GM23338 (cell line): Measurements from ENCODE around the gene SLC4A4. TPM values are rescaled to one million over a fixed set of nuclear protein-coding genes. Genes with fewer than 3 reads are reported as not detected.

Source experiments
- ATAC-seq: fragments of 200-7000 bp; cut with Tn5 transposase; 3 replicates; pipeline ENCODE4 v1.9.1; 2020
- DNase-seq: peaks from one replicate; pipeline ENCODE4 v3.0.0-alpha.2; 2015; ENCODE audit warnings: low spot score
- H2AFZ ChIP-seq: fragments of 200-600 bp; sonication (generic); 2 replicates; pipeline ENCODE4 v1.8.0; 2016; ENCODE audit warnings: antibody characterized with exemption, mild to moderate bottlenecking, moderate library complexity
- H3F3A ChIP-seq: fragments of 200-600 bp; sonication (generic); replicated peaks from 2 replicates; pipeline ENCODE4 v1.8.0; 2017; ENCODE audit warnings: antibody characterized with exemption, mixed run types, low read depth
- H3K27ac ChIP-seq: fragments of 200-600 bp; sonication (generic); 2 replicates; pipeline ENCODE4 v1.6.1; 2016; ENCODE audit warnings: low read depth
- H3K27me3 ChIP-seq: fragments of 200-600 bp; sonication (generic); 2 replicates; pipeline ENCODE4 v1.8.0; 2016; ENCODE audit warnings: mild to moderate bottlenecking, mixed run types, moderate library complexity; ENCODE audit not compliant: insufficient read depth
- H3K36me3 ChIP-seq: fragments of 200-600 bp; sonication (generic); 2 replicates; pipeline ENCODE4 v1.8.0; 2016; ENCODE audit warnings: mild to moderate bottlenecking; ENCODE audit not compliant: insufficient read depth
- H3K4me1 ChIP-seq: fragments of 200-600 bp; sonication (generic); 2 replicates; pipeline ENCODE4 v1.8.0; 2016; ENCODE audit warnings: mild to moderate bottlenecking, moderate library complexity; ENCODE audit not compliant: insufficient read depth
- H3K4me2 ChIP-seq: fragments of 200-600 bp; sonication (generic); 2 replicates; pipeline ENCODE4 v1.7.1; 2017; ENCODE audit warnings: mixed run types
- H3K4me3 ChIP-seq: fragments of 200-600 bp; sonication (generic); 2 replicates; pipeline ENCODE4 v1.6.1; 2016; ENCODE audit warnings: mixed run types
- H3K79me2 ChIP-seq: fragments of 200-600 bp; sonication (generic); replicated peaks from 2 replicates; pipeline ENCODE4 v1.8.0; 2017; ENCODE audit warnings: mild to moderate bottlenecking; ENCODE audit not compliant: insufficient read depth
- H3K9me2 ChIP-seq: fragments of 200-600 bp; sonication (generic); 2 replicates; pipeline ENCODE4 v1.8.0; 2017; ENCODE audit not compliant: insufficient read depth
- H4K20me1 ChIP-seq: fragments of 200-600 bp; sonication (generic); replicated peaks from 2 replicates; pipeline ENCODE4 v1.8.0; 2017; ENCODE audit warnings: mild to moderate bottlenecking; ENCODE audit not compliant: insufficient read depth
- H3K27ac Mint-ChIP-seq: 2 replicates; pipeline ENCODE4 v1.8.0; 2020; ENCODE audit warnings: inconsistent platforms, mild to moderate bottlenecking, moderate library complexity, mixed read lengths
- H3K27me3 Mint-ChIP-seq: 3 replicates; pipeline ENCODE4 v1.8.0; 2022; ENCODE audit warnings: low read depth, mild to moderate bottlenecking, moderate library complexity, mixed read lengths, inconsistent platforms; ENCODE audit not compliant: insufficient read depth, poor library complexity
- H3K36me3 Mint-ChIP-seq: 3 replicates; pipeline ENCODE4 v1.8.0; 2021; ENCODE audit warnings: low read depth, mild to moderate bottlenecking, inconsistent platforms, moderate library complexity, mixed read lengths
- H3K4me1 Mint-ChIP-seq: 3 replicates; pipeline ENCODE4 v1.8.0; 2020; ENCODE audit warnings: mild to moderate bottlenecking, inconsistent platforms, mixed read lengths
- H3K4me3 Mint-ChIP-seq: 3 replicates; pipeline ENCODE4 v1.8.0; 2021; ENCODE audit warnings: moderate library complexity, mild to moderate bottlenecking, inconsistent platforms, mixed read lengths
- H3K9me3 Mint-ChIP-seq: 3 replicates; pipeline ENCODE4 v1.8.0; 2020; ENCODE audit warnings: moderate library complexity, mild to moderate bottlenecking, inconsistent platforms, mixed read lengths
- CREB1 ChIP-seq: fragments of 250-450 bp; sonication (Bioruptor Pico); IDR thresholded peaks from 2 replicates; pipeline ENCODE4 v1.5.0; 2020; ENCODE audit warnings: low read depth, mild to moderate bottlenecking, moderate library complexity
- EZH2 ChIP-seq: fragments of 200-600 bp; sonication (generic); IDR thresholded peaks from one replicate; pipeline ENCODE4 v1.8.0; 2017; ENCODE audit warnings: antibody characterized with exemption, mild to moderate bottlenecking, low read depth; ENCODE audit not compliant: unreplicated experiment
- EZH2phosphoT487 ChIP-seq: fragments of 200-600 bp; sonication (generic); IDR thresholded peaks from one replicate; pipeline ENCODE4 v1.8.1; 2018; ENCODE audit warnings: antibody characterized with exemption; ENCODE audit not compliant: unreplicated experiment
- JUNB ChIP-seq: IDR thresholded peaks from one replicate; pipeline ENCODE4 v1.6.1; 2016; ENCODE audit warnings: antibody characterized with exemption; ENCODE audit not compliant: unreplicated experiment
- NANOG ChIP-seq: IDR thresholded peaks from 2 replicates; pipeline ENCODE4 v1.6.1; 2016; ENCODE audit warnings: antibody characterized with exemption, borderline replicate concordance
- POLR2AphosphoS5 ChIP-seq: IDR thresholded peaks from 2 replicates; pipeline ENCODE4 v1.6.1; 2016; ENCODE audit warnings: antibody characterized with exemption, low read depth
- STAT1 ChIP-seq: IDR thresholded peaks from one replicate; pipeline ENCODE4 v1.6.1; 2016; ENCODE audit warnings: antibody characterized with exemption; ENCODE audit not compliant: unreplicated experiment
- ZNF114 ChIP-seq: fragments of 250-450 bp; sonication (Bioruptor Pico); IDR thresholded peaks from 2 replicates; pipeline ENCODE4 v1.5.0; 2020; ENCODE audit warnings: mild to moderate bottlenecking, moderate library complexity
- ZNF331 ChIP-seq: fragments of 250-450 bp; sonication (Bioruptor Pico); IDR thresholded peaks from 2 replicates; pipeline ENCODE4 v1.5.0; 2020; ENCODE audit warnings: low read depth, mild to moderate bottlenecking, moderate library complexity
- polyA plus RNA-seq: library from polyadenylated mRNA; unstranded; fragments of >200 nt; fragmentation: Nextera tagmentation; extraction: Ambion mirVana; gene quantifications from 2 replicates; pipeline ENCODE4 v1.2.1, GENCODE V29; 2016
- total RNA-seq: library from RNA; depleted of rRNA; stranded (reverse); fragments of >200 nt; shearing (Covaris generic); gene quantifications from 2 replicates; pipeline ENCODE4 v1.2.3, GENCODE V29; 2014
- TF ChIP-seq, protein P1 (sequence below), 2 experiments: fragments of 200-600 bp in 1 of 2; sonication (generic) in 1 of 2; conservative IDR thresholded peaks; 2 replicates each; pipeline versions ENCODE4 v1.5.1 to v1.6.1; 2016 to 2017; ENCODE audit warnings: antibody characterized with exemption in 2 of 2, low read depth in 2 of 2, mild to moderate bottlenecking in 2 of 2, moderate library complexity in 1 of 2
- TF ChIP-seq, protein P2 (sequence below): fragments of 250-450 bp; sonication (Bioruptor Pico); IDR thresholded peaks from 2 replicates; pipeline ENCODE4 v1.5.0; 2020; ENCODE audit warnings: mild to moderate bottlenecking, moderate library complexity
- TF ChIP-seq, protein P3 (sequence below): IDR thresholded peaks from one replicate; pipeline ENCODE4 v1.6.1; 2018; ENCODE audit warnings: antibody characterized with exemption; ENCODE audit not compliant: unreplicated experiment
- TF ChIP-seq, protein P4 (sequence below): IDR thresholded peaks from 2 replicates; pipeline ENCODE4 v1.6.1; 2016; ENCODE audit warnings: antibody characterized with exemption

Gene SLC4A4
- total and polyA plus RNA-seq, 2 experiments from 2014 or later: 1.0 to 1.5 TPM

DNA sequence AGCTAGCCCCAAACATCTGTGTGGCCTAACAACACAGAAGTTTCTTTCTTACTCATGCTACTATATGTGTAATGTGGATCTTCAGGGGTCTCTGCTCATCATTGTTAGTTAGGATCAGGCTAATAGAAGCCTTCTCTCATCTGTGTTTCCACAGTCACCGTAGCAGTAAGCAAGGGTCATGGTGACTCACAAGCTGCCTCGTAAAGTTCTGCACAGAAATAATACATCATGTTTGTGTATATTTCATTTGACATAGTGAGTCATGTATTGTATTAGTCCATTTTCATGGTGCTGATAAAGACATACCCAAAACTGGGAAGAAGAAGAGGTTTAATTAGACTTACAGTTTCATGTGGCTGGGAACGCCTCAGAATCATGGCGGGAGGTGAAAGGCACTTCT is 38.7 kb downstream of the SLC4A4 start:
- H3K9me2 ChIP-seq: peaks cover 7% of the 10 kb centered on the region
- no peaks in the 10 kb centered on the region for H3K79me2 ChIP-seq
- H3K27me3 ChIP-seq: no peaks in the 10 kb centered on the region
- ATAC-seq (no peak), DNase-seq (no peak)
- no peaks in the 10 kb centered on the region for H3K4me1 Mint-ChIP-seq
- no peaks in the 10 kb centered on the region; the same call in 1 of the 2 replicates for H4K20me1 ChIP-seq
- H3K4me3 ChIP-seq: no peak overlapping the region
- H3F3A ChIP-seq: no peaks in the 10 kb centered on the region
- H3K4me1 ChIP-seq: no peaks in the 10 kb centered on the region
- TF ChIP-seq STAT1 (no peak), NANOG (no peak), EZH2 (no peak), POLR2AphosphoS5 (no peak), EZH2phosphoT487 (no peak), ZNF114 (CRISPR knock-in tag) (no peak), CREB1 (CRISPR knock-in tag) (no peak), JUNB (no peak), ZNF331 (CRISPR knock-in tag) (no peak)
- TF ChIP-seq, protein P1, sequence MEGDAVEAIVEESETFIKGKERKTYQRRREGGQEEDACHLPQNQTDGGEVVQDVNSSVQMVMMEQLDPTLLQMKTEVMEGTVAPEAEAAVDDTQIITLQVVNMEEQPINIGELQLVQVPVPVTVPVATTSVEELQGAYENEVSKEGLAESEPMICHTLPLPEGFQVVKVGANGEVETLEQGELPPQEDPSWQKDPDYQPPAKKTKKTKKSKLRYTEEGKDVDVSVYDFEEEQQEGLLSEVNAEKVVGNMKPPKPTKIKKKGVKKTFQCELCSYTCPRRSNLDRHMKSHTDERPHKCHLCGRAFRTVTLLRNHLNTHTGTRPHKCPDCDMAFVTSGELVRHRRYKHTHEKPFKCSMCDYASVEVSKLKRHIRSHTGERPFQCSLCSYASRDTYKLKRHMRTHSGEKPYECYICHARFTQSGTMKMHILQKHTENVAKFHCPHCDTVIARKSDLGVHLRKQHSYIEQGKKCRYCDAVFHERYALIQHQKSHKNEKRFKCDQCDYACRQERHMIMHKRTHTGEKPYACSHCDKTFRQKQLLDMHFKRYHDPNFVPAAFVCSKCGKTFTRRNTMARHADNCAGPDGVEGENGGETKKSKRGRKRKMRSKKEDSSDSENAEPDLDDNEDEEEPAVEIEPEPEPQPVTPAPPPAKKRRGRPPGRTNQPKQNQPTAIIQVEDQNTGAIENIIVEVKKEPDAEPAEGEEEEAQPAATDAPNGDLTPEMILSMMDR (conservative IDR thresholded peaks at IDR 0.05; ENCODE audit: low read depth in 2 of 2): no peak
- TF ChIP-seq, protein P2, sequence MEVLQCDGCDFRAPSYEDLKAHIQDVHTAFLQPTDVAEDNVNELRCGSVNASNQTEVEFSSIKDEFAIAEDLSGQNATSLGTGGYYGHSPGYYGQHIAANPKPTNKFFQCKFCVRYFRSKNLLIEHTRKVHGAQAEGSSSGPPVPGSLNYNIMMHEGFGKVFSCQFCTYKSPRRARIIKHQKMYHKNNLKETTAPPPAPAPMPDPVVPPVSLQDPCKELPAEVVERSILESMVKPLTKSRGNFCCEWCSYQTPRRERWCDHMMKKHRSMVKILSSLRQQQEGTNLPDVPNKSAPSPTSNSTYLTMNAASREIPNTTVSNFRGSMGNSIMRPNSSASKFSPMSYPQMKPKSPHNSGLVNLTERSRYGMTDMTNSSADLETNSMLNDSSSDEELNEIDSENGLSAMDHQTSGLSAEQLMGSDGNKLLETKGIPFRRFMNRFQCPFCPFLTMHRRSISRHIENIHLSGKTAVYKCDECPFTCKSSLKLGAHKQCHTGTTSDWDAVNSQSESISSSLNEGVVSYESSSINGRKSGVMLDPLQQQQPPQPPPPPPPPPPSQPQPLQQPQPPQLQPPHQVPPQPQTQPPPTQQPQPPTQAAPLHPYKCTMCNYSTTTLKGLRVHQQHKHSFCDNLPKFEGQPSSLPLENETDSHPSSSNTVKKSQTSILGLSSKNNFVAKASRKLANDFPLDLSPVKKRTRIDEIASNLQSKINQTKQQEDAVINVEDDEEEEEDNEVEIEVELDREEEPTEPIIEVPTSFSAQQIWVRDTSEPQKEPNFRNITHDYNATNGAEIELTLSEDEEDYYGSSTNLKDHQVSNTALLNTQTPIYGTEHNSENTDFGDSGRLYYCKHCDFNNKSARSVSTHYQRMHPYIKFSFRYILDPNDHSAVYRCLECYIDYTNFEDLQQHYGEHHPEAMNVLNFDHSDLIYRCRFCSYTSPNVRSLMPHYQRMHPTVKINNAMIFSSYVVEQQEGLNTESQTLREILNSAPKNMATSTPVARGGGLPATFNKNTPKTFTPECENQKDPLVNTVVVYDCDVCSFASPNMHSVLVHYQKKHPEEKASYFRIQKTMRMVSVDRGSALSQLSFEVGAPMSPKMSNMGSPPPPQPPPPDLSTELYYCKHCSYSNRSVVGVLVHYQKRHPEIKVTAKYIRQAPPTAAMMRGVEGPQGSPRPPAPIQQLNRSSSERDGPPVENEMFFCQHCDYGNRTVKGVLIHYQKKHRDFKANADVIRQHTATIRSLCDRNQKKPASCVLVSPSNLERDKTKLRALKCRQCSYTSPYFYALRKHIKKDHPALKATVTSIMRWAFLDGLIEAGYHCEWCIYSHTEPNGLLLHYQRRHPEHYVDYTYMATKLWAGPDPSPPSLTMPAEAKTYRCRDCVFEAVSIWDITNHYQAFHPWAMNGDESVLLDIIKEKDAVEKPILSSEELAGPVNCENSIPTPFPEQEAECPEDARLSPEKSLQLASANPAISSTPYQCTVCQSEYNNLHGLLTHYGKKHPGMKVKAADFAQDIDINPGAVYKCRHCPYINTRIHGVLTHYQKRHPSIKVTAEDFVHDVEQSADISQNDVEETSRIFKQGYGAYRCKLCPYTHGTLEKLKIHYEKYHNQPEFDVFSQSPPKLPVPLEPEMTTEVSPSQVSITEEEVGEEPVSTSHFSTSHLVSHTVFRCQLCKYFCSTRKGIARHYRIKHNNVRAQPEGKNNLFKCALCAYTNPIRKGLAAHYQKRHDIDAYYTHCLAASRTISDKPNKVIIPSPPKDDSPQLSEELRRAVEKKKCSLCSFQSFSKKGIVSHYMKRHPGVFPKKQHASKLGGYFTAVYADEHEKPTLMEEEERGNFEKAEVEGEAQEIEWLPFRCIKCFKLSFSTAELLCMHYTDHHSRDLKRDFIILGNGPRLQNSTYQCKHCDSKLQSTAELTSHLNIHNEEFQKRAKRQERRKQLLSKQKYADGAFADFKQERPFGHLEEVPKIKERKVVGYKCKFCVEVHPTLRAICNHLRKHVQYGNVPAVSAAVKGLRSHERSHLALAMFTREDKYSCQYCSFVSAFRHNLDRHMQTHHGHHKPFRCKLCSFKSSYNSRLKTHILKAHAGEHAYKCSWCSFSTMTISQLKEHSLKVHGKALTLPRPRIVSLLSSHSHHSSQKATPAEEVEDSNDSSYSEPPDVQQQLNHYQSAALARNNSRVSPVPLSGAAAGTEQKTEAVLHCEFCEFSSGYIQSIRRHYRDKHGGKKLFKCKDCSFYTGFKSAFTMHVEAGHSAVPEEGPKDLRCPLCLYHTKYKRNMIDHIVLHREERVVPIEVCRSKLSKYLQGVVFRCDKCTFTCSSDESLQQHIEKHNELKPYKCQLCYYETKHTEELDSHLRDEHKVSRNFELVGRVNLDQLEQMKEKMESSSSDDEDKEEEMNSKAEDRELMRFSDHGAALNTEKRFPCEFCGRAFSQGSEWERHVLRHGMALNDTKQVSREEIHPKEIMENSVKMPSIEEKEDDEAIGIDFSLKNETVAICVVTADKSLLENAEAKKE: no peak
- TF ChIP-seq, protein P3, sequence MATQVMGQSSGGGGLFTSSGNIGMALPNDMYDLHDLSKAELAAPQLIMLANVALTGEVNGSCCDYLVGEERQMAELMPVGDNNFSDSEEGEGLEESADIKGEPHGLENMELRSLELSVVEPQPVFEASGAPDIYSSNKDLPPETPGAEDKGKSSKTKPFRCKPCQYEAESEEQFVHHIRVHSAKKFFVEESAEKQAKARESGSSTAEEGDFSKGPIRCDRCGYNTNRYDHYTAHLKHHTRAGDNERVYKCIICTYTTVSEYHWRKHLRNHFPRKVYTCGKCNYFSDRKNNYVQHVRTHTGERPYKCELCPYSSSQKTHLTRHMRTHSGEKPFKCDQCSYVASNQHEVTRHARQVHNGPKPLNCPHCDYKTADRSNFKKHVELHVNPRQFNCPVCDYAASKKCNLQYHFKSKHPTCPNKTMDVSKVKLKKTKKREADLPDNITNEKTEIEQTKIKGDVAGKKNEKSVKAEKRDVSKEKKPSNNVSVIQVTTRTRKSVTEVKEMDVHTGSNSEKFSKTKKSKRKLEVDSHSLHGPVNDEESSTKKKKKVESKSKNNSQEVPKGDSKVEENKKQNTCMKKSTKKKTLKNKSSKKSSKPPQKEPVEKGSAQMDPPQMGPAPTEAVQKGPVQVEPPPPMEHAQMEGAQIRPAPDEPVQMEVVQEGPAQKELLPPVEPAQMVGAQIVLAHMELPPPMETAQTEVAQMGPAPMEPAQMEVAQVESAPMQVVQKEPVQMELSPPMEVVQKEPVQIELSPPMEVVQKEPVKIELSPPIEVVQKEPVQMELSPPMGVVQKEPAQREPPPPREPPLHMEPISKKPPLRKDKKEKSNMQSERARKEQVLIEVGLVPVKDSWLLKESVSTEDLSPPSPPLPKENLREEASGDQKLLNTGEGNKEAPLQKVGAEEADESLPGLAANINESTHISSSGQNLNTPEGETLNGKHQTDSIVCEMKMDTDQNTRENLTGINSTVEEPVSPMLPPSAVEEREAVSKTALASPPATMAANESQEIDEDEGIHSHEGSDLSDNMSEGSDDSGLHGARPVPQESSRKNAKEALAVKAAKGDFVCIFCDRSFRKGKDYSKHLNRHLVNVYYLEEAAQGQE: no peak
- TF ChIP-seq, protein P4, sequence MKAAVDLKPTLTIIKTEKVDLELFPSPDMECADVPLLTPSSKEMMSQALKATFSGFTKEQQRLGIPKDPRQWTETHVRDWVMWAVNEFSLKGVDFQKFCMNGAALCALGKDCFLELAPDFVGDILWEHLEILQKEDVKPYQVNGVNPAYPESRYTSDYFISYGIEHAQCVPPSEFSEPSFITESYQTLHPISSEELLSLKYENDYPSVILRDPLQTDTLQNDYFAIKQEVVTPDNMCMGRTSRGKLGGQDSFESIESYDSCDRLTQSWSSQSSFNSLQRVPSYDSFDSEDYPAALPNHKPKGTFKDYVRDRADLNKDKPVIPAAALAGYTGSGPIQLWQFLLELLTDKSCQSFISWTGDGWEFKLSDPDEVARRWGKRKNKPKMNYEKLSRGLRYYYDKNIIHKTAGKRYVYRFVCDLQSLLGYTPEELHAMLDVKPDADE: no peak
- H3K4me2 ChIP-seq: no peak overlapping the region
- H3K36me3 Mint-ChIP-seq: no peaks in the 10 kb centered on the region
- H3K4me3 Mint-ChIP-seq: no peak overlapping the region
- H3K36me3 ChIP-seq: no peaks in the 10 kb centered on the region; the same call in 1 of the 2 replicates
- H3K27ac ChIP-seq: no peak overlapping the region
- H2AFZ ChIP-seq: no peak overlapping the region
- H3K9me3 Mint-ChIP-seq: no peaks in the 10 kb centered on the region
- H3K27ac Mint-ChIP-seq: no peak overlapping the region
- no peaks in the 10 kb centered on the region for H3K27me3 Mint-ChIP-seq
